HepG2 (cell line): ENCODE results near the gene OR1F1. TPM values are rescaled to one million over a fixed set of nuclear protein-coding genes. Genes with fewer than 3 reads are reported as not detected.

Source experiments
- CHD4 ChIP-seq: fragments of 200-600 bp; sonication (generic); IDR thresholded peaks from 2 replicates; pipeline ENCODE4 v1.7.0; 2017; ENCODE audit warnings: mild to moderate bottlenecking, low read length, borderline replicate concordance
- ESRRA ChIP-seq: sonication (generic); formaldehyde crosslinking; IDR thresholded peaks from 2 replicates; pipeline ENCODE4 v1.5.1; 2020; ENCODE audit warnings: mild to moderate bottlenecking, low read depth, missing genetic modification reagents
- GATAD2A ChIP-seq: IDR thresholded peaks from 2 replicates; pipeline ENCODE4 v1.6.1; 2016
- HOXA3 ChIP-seq: sonication (generic); formaldehyde crosslinking; IDR thresholded peaks from 2 replicates; pipeline ENCODE4 v1.5.0; 2020; ENCODE audit warnings: missing genetic modification reagents
- JUND ChIP-seq: sonication (generic); formaldehyde crosslinking; IDR thresholded peaks from 2 replicates; pipeline ENCODE4 v1.8.0; 2022; ENCODE audit warnings: mild to moderate bottlenecking, missing genetic modification reagents
- KAT2B ChIP-seq: fragments of 150-350 bp; IDR thresholded peaks from 2 replicates; pipeline ENCODE4 v1.6.1; 2014; ENCODE audit warnings: low read depth, low read length, borderline replicate concordance
- KAT8 ChIP-seq: IDR thresholded peaks from 2 replicates; pipeline ENCODE4 v1.6.1; 2016; ENCODE audit warnings: missing genetic modification reagents, missing compliant biosample characterization
- NBN ChIP-seq: fragments of 450-650 bp; conservative IDR thresholded peaks from 2 replicates; pipeline ENCODE4 v1.6.1; 2017
- NRL ChIP-seq: sonication (generic); formaldehyde crosslinking; IDR thresholded peaks from 2 replicates; pipeline ENCODE4 v1.5.0; 2020; ENCODE audit warnings: missing genetic modification reagents, mild to moderate bottlenecking, moderate library complexity, borderline replicate concordance
- STAG1 ChIP-seq: sonication (generic); formaldehyde crosslinking; IDR thresholded peaks from 2 replicates; pipeline ENCODE4 v1.4.0; 2020; ENCODE audit warnings: missing genetic modification reagents
- THAP9 ChIP-seq: sonication (generic); formaldehyde crosslinking; IDR thresholded peaks from 2 replicates; pipeline ENCODE4; 2020; ENCODE audit warnings: missing genetic modification reagents, mild to moderate bottlenecking, borderline replicate concordance
- WIZ ChIP-seq: sonication (generic); formaldehyde crosslinking; IDR thresholded peaks from 2 replicates; pipeline ENCODE4 v1.5.1; 2020; ENCODE audit warnings: mild to moderate bottlenecking, missing genetic modification reagents
- ZBED4 ChIP-seq: sonication (generic); formaldehyde crosslinking; IDR thresholded peaks from 2 replicates; pipeline ENCODE4 v1.4.0; 2020; ENCODE audit warnings: missing genetic modification reagents, borderline replicate concordance
- ZBTB39 ChIP-seq: sonication (generic); formaldehyde crosslinking; IDR thresholded peaks from 2 replicates; pipeline ENCODE4 v1.5.0; 2020; ENCODE audit warnings: missing genetic modification reagents
- ZIK1 ChIP-seq: sonication (generic); formaldehyde crosslinking; IDR thresholded peaks from 2 replicates; pipeline ENCODE4 v1.5.0; 2020; ENCODE audit warnings: mild to moderate bottlenecking, low read depth, missing genetic modification reagents, borderline replicate concordance
- ZNF232 ChIP-seq: sonication (generic); formaldehyde crosslinking; IDR thresholded peaks from 2 replicates; pipeline ENCODE4 v1.4.0; 2020; ENCODE audit warnings: missing genetic modification reagents, borderline replicate concordance
- ZNF292 ChIP-seq: sonication (generic); formaldehyde crosslinking; IDR thresholded peaks from 2 replicates; pipeline ENCODE4 v1.8.1; 2022; ENCODE audit warnings: mild to moderate bottlenecking, low read depth, missing genetic modification reagents, borderline replicate concordance
- ZNF33B ChIP-seq: sonication (generic); formaldehyde crosslinking; IDR thresholded peaks from 2 replicates; pipeline ENCODE4 v1.5.1; 2020; ENCODE audit warnings: mild to moderate bottlenecking, missing genetic modification reagents
- ZNF670 ChIP-seq: sonication (generic); formaldehyde crosslinking; IDR thresholded peaks from 2 replicates; pipeline ENCODE4 v1.8.0; 2022; ENCODE audit warnings: mild to moderate bottlenecking, missing genetic modification reagents, borderline replicate concordance
- ZNF713 ChIP-seq: sonication (generic); formaldehyde crosslinking; IDR thresholded peaks from 2 replicates; pipeline ENCODE4 v1.4.0; 2020; ENCODE audit warnings: mild to moderate bottlenecking, missing genetic modification reagents
- ZNF891 ChIP-seq: sonication (generic); formaldehyde crosslinking; IDR thresholded peaks from 2 replicates; pipeline ENCODE4 v1.5.0; 2020; ENCODE audit warnings: mild to moderate bottlenecking, missing genetic modification reagents
- polyA plus RNA-seq, 8 experiments: library from polyadenylated mRNA; depleted of rRNA in 3 of 8; stranded (reverse) in 7 of 8; unstranded in 1 of 8; fragments of >200 nt; fragmentation: Illumina TruSeq in 4 of 8; extraction: Trizol in 4 of 8; gene quantifications; 2 replicates each; pipeline versions ENCODE4 v1.2.1 to v1.2.3, GENCODE V29; 2011 to 2016; ENCODE audit warnings: low read depth in 4 of 8, missing spikeins in 1 of 8, mixed read lengths in 1 of 8; ENCODE audit not compliant: insufficient read depth in 1 of 8
- total RNA-seq, 5 experiments: library from RNA; depleted of rRNA; stranded (reverse); fragments of >200 nt; fragmentation: Illumina TruSeq; extraction: Trizol; gene quantifications; 2 replicates each; pipeline ENCODE4 v1.2.3, GENCODE V29; 2016; ENCODE audit warnings: low read depth in 1 of 5

OR1F1 gene
- total and polyA plus RNA-seq, 2 of the 13 experiments (the other 11 are each of a cell fraction or from before 2014, with no cell fraction given): 0.90 TPM; not detected in 1

- TF ChIP-seq THAP9 (no peak), KAT8 (0 out of 2 replicates have a peak, but pooled peaks have one; percentile 29), WIZ (CRISPR knock-in tag) (no peak), GATAD2A (CRISPR knock-in tag) (peak; percentile 25; the same call in 1 of the 2 replicates), JUND (CRISPR knock-in tag) (no peak), ZNF232 (no peak), CHD4 (no peak), ZNF891 (no peak), ZIK1 (CRISPR knock-in tag) (0 out of 2 replicates have a peak, but pooled peaks have one; percentile 31), ZNF670 (CRISPR knock-in tag) (no peak), ZBTB39 (CRISPR knock-in tag) (peak; percentile 91), HOXA3 (CRISPR knock-in tag) (peak; percentile 36; the same call in 1 of the 2 replicates), NBN (no peak), ZNF713 (CRISPR knock-in tag) (0 out of 2 replicates have a peak, but pooled peaks have one; percentile 27), ZNF292 (CRISPR knock-in tag) (0 out of 2 replicates have a peak, but pooled peaks have one; percentile 51), STAG1 (CRISPR knock-in tag) (no peak), KAT2B (no peak), ESRRA (no peak), NRL (CRISPR knock-in tag) (peak; percentile 60; the same call in 1 of the 2 replicates), ZBED4 (CRISPR knock-in tag) (0 out of 2 replicates have a peak, but pooled peaks have one; percentile 20), ZNF33B (CRISPR knock-in tag) (no peak)
Observed at GRCh38 chr16:3143598-3144320, 44.2 kb upstream of the OR1F1 start (continued).
